ENCODE measurements around the gene TBC1D7.
"Not testable (repeated sequence)": the region's sequence is repeated elsewhere in the genome, so short reads cannot be mapped to it uniquely, and the experiment has no call there.

The TBC1D7 gene

GRCh38 chr6:13328875-13329183 is 492 bp upstream of the TBC1D7 start:
- Histone ChIP-seq H3K27ac (ENCODE audit: low read depth, low read length) (0 out of 2 replicates have a peak overlapping the region, but pooled peaks have one; percentile 32), H3K4me1 (ENCODE audit: control insufficient read depth, low read length) (peaks cover 18% of the 10 kb centered on the region), H3K9me2 (replicated peaks; ENCODE audit: control insufficient read depth, low read length) (no peaks in the 10 kb centered on the region), H3K9me3 (ENCODE audit: control insufficient read depth, insufficient read depth, low read length) (no peaks in the 10 kb centered on the region), H3F3A (ENCODE audit: control insufficient read depth, insufficient read depth) (peaks cover 6% of the 10 kb centered on the region; the same call in 1 of the 2 replicates), H3K4me3 (ENCODE audit: low read length) (peak overlapping the region; percentile 90), H3K4me2 (ENCODE audit: low read length) (peak overlapping the region; percentile 85), H3K27me3 (ENCODE audit: control insufficient read depth, low read length) (no peaks in the 10 kb centered on the region), H4K20me1 (ENCODE audit: control insufficient read depth, insufficient read depth, low read depth, low read length) (no peaks in the 10 kb centered on the region), H3K79me2 (ENCODE audit: control insufficient read depth, low read length) (peaks cover 6% of the 10 kb centered on the region; the same call in 1 of the 2 replicates), H3K36me3 (ENCODE audit: control insufficient read depth, low read length) (no peaks in the 10 kb centered on the region; the same call in 1 of the 2 replicates)
- no peak for TF ChIP-seq EZH2phosphoT487 (IDR thresholded peaks at IDR 0.05; ENCODE audit: borderline replicate concordance, low read length)
- TF ChIP-seq, protein P1, sequence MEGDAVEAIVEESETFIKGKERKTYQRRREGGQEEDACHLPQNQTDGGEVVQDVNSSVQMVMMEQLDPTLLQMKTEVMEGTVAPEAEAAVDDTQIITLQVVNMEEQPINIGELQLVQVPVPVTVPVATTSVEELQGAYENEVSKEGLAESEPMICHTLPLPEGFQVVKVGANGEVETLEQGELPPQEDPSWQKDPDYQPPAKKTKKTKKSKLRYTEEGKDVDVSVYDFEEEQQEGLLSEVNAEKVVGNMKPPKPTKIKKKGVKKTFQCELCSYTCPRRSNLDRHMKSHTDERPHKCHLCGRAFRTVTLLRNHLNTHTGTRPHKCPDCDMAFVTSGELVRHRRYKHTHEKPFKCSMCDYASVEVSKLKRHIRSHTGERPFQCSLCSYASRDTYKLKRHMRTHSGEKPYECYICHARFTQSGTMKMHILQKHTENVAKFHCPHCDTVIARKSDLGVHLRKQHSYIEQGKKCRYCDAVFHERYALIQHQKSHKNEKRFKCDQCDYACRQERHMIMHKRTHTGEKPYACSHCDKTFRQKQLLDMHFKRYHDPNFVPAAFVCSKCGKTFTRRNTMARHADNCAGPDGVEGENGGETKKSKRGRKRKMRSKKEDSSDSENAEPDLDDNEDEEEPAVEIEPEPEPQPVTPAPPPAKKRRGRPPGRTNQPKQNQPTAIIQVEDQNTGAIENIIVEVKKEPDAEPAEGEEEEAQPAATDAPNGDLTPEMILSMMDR (IDR thresholded peaks at IDR 0.05; ENCODE audit: low read depth, low read length, poor library complexity, severe bottlenecking) = no peak

DNA sequence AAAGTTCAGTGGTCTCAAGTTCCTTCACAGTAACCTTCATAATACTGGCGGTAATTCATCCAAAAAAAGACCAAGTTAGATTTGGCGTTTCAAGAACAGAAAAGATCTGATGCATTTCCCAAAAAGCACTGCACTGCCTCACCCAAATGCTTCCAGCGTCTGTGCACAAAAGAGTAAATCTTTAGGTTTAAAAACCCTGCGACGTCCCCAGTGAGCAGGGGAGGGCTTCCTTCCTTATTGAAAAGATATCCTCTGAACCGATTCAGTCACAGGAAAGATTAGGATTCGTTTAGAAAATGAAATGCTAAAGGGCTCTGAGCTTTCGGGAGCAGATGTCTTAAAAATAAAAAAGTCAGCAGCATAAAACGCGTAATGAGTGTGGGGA is 654 bp downstream of the TBC1D7 start:
- Histone ChIP-seq H3K79me2 (ENCODE audit: control insufficient read depth, low read length) (peaks cover 6% of the 10 kb centered on the region; the same call in 1 of the 2 replicates), H3K4me1 (ENCODE audit: control insufficient read depth, low read length) (peaks cover 18% of the 10 kb centered on the region), H3F3A (ENCODE audit: control insufficient read depth, insufficient read depth) (peaks cover 6% of the 10 kb centered on the region; the same call in 1 of the 2 replicates), H3K4me2 (ENCODE audit: low read length) (peak overlapping the region; percentile 85), H3K27me3 (ENCODE audit: control insufficient read depth, low read length) (no peaks in the 10 kb centered on the region), H3K36me3 (ENCODE audit: control insufficient read depth, low read length) (no peaks in the 10 kb centered on the region; the same call in 1 of the 2 replicates), H4K20me1 (ENCODE audit: control insufficient read depth, insufficient read depth, low read depth, low read length) (no peaks in the 10 kb centered on the region), H3K27ac (ENCODE audit: low read depth, low read length) (no peak overlapping the region), H3K9me3 (ENCODE audit: control insufficient read depth, insufficient read depth, low read length) (no peaks in the 10 kb centered on the region), H3K9me2 (replicated peaks; ENCODE audit: control insufficient read depth, low read length) (no peaks in the 10 kb centered on the region), H3K4me3 (ENCODE audit: low read length) (peak overlapping the region; percentile 90)
- no peak for TF ChIP-seq EZH2phosphoT487 (IDR thresholded peaks at IDR 0.05; ENCODE audit: borderline replicate concordance, low read length)
- TF ChIP-seq, protein P1 (IDR thresholded peaks at IDR 0.05; ENCODE audit: low read depth, low read length, poor library complexity, severe bottlenecking) = no peak

DNA sequence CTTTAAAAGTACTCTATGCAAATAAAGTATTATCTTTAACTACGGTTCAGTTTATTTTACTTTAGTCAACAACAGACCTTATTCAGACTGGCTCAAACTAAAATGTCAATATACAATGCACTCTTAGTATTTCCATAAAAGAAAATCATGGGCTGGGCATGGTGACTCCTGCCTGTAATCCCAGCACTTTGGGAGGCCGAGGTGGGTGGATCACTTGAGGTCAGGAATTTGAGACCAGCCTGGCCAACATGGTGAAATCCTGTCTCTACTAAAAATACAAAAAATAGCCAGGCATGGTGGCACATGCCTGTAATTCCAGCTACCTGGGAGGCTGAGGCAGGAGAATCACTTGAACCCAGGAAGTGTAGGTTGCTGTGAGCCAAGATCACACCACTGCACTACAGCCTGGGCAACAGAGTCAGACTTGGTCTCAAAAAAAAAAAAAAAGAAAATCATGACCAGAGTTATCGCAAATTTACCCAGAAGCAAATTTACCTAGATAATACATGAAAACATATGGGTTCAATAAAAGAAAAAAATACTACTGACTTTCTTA is 2.2 kb downstream of the TBC1D7 start:
- not testable (repeated sequence) for H3K36me3 ChIP-seq (ENCODE audit: control insufficient read depth, low read length); H3K4me2 ChIP-seq (ENCODE audit: low read length); H3K4me3 ChIP-seq (ENCODE audit: low read length)

GRCh38 chr6:13319891-13320564 is 8.3 kb downstream of the TBC1D7 start:
- Histone ChIP-seq H3K4me3 (ENCODE audit: low read length) (no peak overlapping the region), H3K4me2 (ENCODE audit: low read length) (no peak overlapping the region), H3K79me2 (ENCODE audit: control insufficient read depth, low read length) (no peaks in the 10 kb centered on the region), H3K9me3 (ENCODE audit: control insufficient read depth, insufficient read depth, low read length) (no peaks in the 10 kb centered on the region), H3K27me3 (ENCODE audit: control insufficient read depth, low read length) (no peaks in the 10 kb centered on the region), H3K27ac (ENCODE audit: low read depth, low read length) (no peak overlapping the region), H4K20me1 (ENCODE audit: control insufficient read depth, insufficient read depth, low read depth, low read length) (no peaks in the 10 kb centered on the region), H3K9me2 (replicated peaks; ENCODE audit: control insufficient read depth, low read length) (no peaks in the 10 kb centered on the region), H3K36me3 (ENCODE audit: control insufficient read depth, low read length) (peaks cover 28% of the 10 kb centered on the region), H3F3A (ENCODE audit: control insufficient read depth, insufficient read depth) (no peaks in the 10 kb centered on the region), H3K4me1 (ENCODE audit: control insufficient read depth, low read length) (no peaks in the 10 kb centered on the region)
- TF ChIP-seq EZH2phosphoT487 (IDR thresholded peaks at IDR 0.05; ENCODE audit: borderline replicate concordance, low read length) = no peak
- TF ChIP-seq, protein P1 (IDR thresholded peaks at IDR 0.05; ENCODE audit: low read depth, low read length, poor library complexity, severe bottlenecking) = no peak

More for the DNA sequence above, 2.2 kb downstream of the TBC1D7 start:
- H3F3A ChIP-seq (ENCODE audit: control insufficient read depth, insufficient read depth); H4K20me1 ChIP-seq (ENCODE audit: control insufficient read depth, insufficient read depth, low read depth, low read length); H3K27ac ChIP-seq (ENCODE audit: low read depth, low read length); H3K79me2 ChIP-seq (ENCODE audit: control insufficient read depth, low read length); H3K9me3 ChIP-seq (ENCODE audit: control insufficient read depth, insufficient read depth, low read length); H3K27me3 ChIP-seq (ENCODE audit: control insufficient read depth, low read length); H3K9me2 ChIP-seq (replicated peaks; ENCODE audit: control insufficient read depth, low read length): not testable (repeated sequence)
- H3K4me1 ChIP-seq (ENCODE audit: control insufficient read depth, low read length) = peaks cover 18% of the 10 kb centered on the region

Data from DOHH2 (cell line).